GM12872 (cell line): ENCODE data around the gene ZBED1.

Experiments used
- TF ChIP-seq, protein P1 (sequence below): IDR thresholded peaks from 3 replicates; pipeline ENCODE4 v1.5.1; 2011; ENCODE audit warnings: low read depth, mild to moderate bottlenecking, low read length, moderate library complexity; ENCODE audit not compliant: insufficient read depth

ZBED1 gene

DNA sequence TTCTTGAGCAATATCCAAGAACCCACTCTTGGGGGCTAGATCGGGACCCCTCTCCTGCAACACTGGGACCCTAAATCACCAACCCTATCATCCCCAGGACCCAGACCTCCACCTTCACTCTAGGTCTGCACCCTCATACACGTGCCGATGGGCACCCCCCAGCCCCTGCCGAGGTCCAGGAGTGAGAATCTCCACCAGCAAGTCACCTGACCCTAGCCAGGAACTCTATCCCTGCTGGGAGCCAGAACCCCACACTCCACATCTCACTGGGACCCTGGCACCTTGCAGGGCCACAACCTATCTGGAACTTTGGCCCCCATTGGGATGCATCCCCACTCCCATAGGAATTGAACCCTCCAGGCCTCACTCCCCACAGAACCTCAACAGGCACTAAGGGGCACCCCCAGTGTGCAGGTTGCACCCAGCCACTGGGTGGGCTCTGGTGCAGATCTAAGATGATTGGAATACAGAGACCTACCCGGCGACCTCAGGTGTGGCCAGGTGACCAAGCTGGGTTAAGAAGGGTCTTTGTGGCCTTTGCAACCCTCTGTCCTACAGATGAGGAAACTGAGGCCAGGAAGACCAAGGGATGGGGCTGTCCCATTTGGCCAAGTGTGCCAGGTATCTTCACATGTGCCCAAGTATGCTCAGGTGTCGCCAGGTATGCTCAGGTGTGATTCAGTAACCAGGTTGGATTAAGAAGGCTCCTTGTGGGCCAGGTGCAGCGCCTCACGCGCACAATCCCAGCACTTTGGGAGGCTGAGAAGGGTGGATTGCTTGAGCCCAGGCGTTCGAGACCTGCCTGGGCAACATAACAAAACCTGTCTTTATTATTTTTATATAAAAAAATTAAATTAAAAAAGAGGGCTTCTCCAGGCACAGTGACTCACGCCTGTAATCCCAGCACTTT lies 3.1 kb upstream of the ZBED1 start:
- TF ChIP-seq, protein P1, sequence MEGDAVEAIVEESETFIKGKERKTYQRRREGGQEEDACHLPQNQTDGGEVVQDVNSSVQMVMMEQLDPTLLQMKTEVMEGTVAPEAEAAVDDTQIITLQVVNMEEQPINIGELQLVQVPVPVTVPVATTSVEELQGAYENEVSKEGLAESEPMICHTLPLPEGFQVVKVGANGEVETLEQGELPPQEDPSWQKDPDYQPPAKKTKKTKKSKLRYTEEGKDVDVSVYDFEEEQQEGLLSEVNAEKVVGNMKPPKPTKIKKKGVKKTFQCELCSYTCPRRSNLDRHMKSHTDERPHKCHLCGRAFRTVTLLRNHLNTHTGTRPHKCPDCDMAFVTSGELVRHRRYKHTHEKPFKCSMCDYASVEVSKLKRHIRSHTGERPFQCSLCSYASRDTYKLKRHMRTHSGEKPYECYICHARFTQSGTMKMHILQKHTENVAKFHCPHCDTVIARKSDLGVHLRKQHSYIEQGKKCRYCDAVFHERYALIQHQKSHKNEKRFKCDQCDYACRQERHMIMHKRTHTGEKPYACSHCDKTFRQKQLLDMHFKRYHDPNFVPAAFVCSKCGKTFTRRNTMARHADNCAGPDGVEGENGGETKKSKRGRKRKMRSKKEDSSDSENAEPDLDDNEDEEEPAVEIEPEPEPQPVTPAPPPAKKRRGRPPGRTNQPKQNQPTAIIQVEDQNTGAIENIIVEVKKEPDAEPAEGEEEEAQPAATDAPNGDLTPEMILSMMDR = no peak

DNA sequence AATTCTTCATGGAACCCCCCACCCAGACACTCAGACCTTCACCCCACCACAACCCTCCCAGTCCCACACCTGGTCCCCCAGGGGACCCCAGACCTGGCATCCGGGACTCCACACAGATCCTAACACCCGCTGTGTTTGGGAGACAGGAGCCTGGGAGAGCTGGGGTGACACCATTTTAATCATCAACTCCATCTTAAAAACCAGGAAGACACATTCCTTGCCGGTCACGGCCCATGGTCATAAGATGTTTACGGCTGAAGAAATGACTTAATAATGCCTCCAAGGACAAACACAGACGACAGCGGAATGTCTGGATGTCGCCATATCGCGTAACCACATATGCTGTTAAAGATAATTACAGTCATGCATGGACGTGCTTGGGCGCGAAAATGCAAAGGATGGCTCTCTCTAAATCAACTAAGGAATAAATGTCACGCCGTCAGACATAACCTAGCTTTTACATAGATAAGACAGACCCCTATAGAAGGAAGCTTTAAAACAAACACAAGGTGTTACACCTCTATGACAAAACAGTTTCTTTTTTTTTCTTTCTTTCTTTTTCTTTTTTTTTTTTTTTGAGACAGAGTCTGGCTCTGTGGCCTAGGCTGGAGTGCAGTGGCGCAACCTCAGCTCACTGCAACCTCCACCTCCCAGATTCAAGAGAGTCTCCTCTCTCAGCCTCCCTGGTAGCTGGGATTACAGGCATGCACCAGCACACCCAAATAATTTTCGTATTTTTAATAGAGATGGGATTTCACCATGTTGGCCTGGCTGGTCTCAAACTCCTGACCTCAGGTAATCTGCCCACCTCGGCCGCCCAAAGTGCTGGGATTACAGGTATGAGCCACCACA lies 2.1 kb upstream of the ZBED1 start:
- TF ChIP-seq, protein P1 = no peak

DNA sequence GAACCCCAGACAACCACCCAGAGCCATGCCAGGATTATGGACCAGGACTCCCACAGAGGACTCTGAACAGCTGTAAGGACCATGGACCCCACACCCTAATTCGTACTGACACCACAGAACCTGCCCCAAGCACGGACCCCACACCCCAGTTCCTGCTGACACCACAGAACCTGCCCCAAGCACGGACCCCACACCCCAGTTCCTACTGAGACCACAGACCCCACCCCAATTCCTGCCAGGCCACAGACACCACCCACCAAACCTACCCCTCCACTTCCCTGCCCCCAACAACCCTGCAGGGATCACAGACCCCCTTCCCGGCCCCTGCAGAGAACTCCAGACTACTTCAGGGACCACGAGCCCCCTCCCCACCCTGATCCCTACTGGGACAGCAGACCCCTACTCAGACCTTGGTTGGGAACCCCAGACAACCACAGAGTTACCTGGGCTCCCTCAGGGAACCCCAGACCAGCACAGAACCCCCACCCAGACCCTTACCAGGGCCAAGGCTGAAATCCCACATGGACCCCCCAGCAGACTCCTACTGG lies 1.4 kb upstream of the ZBED1 start:
- TF ChIP-seq, protein P1 = no peak

DNA sequence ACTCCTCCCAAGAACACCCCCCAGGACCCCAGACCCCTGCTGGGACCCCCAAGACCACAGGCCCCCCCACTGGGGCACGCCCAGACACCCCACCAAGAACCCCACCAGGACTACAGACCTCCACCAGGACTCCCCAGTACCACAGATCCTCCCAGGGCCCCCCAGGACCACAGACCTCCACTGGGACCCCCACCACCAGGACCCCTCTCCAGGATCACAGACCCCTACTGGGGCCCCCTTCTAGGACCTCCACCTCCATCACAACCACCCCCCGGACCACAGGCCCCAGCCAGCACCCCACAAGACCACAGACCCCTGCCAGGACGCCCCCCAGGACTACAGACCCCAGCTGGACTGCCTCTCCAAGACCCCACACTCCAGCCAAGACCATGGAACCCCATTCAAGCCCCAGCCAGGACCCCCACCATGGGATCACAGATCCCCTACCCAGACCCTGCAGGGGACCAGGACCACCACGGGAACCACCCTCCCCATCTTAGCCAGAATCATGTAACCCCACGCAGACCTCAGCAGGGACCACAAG lies 855 bp upstream of the ZBED1 start:
- TF ChIP-seq, protein P1 = no peak

DNA sequence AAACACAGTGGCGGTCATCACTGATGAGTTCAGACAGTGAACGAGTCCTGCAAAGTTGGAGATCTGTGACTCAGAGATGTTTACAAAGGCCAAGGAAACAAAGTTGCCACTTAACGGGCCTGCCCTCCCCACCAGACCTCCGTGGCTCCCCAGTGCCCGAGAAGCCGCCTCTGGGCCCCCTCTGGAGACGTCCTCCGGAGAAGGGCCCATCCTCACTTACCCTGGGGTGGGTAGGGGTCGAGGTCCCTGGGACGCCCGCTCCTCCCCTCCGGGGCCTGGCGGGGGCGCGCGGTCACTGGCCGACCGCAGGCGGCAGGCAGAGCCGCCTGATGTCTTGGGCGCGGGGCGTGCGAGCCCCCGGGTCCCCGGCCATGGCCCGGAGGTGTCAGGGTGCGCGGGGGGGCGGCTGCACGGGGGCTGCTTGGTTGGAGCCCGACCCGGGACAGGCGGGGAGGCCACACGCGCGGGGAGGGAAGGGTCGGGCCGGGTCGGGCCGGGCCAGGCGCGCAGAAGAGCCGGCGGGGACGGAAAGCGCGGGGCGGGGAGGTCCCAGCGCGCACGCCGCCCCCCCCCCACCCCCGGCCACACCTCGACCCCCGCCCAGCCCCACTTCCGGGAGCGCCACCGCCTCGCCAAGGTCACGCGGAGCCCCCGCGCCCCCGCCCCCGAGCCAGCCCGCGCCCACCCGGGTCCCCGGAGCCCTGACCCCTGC lies 529 bp downstream of the ZBED1 start:
- TF ChIP-seq, protein P1 = 0 out of 3 replicates have a peak, but pooled peaks have one; percentile 8

DNA sequence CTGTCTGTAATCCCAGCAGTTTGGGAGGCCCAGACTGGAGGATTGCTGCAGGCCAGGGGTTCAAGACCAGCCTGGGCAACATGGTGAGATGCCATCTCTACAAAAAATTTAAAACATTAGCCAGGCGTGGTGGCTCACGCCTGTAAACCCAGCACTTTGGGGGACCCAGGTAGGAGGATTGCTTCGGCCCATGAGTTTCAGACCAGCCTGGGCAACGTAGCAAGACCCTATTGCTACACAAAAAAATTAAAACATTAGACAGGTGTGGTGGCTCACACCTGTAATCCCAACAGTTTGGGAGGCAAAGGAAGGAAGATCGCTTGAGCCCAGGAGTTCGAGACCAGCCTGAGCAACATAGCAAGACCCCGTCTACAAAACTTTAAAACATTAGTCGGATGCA lies 1.3 kb downstream of the ZBED1 start:
- TF ChIP-seq, protein P1 = no peak
